A549 (cell line): ENCODE data around the gene NEIL3.

Source experiments
- EP300 ChIP-seq, 2 experiments: fragments of >200 bp; sonication (Bioruptor Twin); formaldehyde crosslinking; IDR thresholded peaks; 2 replicates in 1 of 2; 3 replicates in 1 of 2; pipeline ENCODE4 v1.6.1; 2016 to 2017
- TF ChIP-seq, protein P1 (sequence below): fragments of 200-600 bp; sonication (generic); IDR thresholded peaks from 2 replicates; pipeline ENCODE4 v1.6.1; 2016; ENCODE audit warnings: antibody characterized with exemption, mild to moderate bottlenecking, moderate library complexity

DNA sequence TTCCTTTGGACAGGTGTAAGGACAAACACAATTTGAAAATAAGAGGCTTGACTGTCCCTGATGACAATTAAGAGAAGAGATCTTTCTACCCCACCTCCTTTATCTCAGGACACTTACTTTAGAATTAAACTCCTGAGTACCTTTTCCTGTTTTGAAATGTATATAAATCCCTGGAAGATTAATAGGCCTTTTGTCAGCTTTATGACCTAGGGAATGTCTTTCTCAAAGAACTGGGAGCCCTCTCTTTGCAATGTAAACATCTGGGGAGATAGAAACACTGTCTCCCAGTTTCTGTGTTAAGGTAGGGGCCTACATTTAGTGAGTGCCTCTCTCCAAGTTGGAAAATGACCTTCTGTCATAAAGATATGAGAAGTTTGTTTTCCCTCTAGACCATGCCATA is 100.9 kb downstream of the NEIL3 start:
- no peak for TF ChIP-seq EP300 (IDR thresholded peaks at IDR 0.05)
- TF ChIP-seq, protein P1, sequence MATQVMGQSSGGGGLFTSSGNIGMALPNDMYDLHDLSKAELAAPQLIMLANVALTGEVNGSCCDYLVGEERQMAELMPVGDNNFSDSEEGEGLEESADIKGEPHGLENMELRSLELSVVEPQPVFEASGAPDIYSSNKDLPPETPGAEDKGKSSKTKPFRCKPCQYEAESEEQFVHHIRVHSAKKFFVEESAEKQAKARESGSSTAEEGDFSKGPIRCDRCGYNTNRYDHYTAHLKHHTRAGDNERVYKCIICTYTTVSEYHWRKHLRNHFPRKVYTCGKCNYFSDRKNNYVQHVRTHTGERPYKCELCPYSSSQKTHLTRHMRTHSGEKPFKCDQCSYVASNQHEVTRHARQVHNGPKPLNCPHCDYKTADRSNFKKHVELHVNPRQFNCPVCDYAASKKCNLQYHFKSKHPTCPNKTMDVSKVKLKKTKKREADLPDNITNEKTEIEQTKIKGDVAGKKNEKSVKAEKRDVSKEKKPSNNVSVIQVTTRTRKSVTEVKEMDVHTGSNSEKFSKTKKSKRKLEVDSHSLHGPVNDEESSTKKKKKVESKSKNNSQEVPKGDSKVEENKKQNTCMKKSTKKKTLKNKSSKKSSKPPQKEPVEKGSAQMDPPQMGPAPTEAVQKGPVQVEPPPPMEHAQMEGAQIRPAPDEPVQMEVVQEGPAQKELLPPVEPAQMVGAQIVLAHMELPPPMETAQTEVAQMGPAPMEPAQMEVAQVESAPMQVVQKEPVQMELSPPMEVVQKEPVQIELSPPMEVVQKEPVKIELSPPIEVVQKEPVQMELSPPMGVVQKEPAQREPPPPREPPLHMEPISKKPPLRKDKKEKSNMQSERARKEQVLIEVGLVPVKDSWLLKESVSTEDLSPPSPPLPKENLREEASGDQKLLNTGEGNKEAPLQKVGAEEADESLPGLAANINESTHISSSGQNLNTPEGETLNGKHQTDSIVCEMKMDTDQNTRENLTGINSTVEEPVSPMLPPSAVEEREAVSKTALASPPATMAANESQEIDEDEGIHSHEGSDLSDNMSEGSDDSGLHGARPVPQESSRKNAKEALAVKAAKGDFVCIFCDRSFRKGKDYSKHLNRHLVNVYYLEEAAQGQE, result no peak
